Stimulated activated CD8-positive, alpha-beta memory T cell treated with anti-CD3 and anti-CD28 coated beads, Interleukin-4, amount 100 ng/mL, for 24 hours (primary cell): ENCODE measurements around the gene MYLK.

Experiments
- DNase-seq: peaks from one replicate; pipeline ENCODE4 v3.0.0-alpha.2; 2020; ENCODE audit warnings: low read depth

Gene MYLK

GRCh38 chr3:123642182-123642956, 241.8 kb downstream of the MYLK start:
- DNase-seq = peak; percentile 24

- DNase-seq = no peak
These were observed 242.6 kb downstream of the MYLK start for GRCh38 chr3:123641505-123641904.

GRCh38 chr3:123640740-123641462, 243.2 kb downstream of the MYLK start:
- DNase-seq = no peak

- DNase-seq = no peak
These were observed 243.8 kb downstream of the MYLK start for GRCh38 chr3:123640311-123640710.

GRCh38 chr3:123638936-123639689, 245.0 kb downstream of the MYLK start:
- DNase-seq = no peak

- DNase-seq = no peak
These were observed 246.3 kb downstream of the MYLK start for GRCh38 chr3:123637841-123638240.

- DNase-seq = no peak
These were observed 247.0 kb downstream of the MYLK start for GRCh38 chr3:123637131-123637530.

- DNase-seq = no peak
These were observed 247.7 kb downstream of the MYLK start for GRCh38 chr3:123636431-123636841.

GRCh38 chr3:123635717-123636116, 248.4 kb downstream of the MYLK start:
- DNase-seq = no peak

- no peak for DNase-seq
These were observed 248.9 kb downstream of the MYLK start for GRCh38 chr3:123635217-123635616.

- no peak for DNase-seq
These were observed 249.7 kb downstream of the MYLK start for GRCh38 chr3:123634149-123635051.

GRCh38 chr3:123633530-123633929, 250.6 kb downstream of the MYLK start:
- DNase-seq = no peak

- no peak for DNase-seq
These were observed 251.9 kb downstream of the MYLK start for GRCh38 chr3:123632161-123632655.

GRCh38 chr3:123629747-123630047, 254.4 kb downstream of the MYLK start:
- DNase-seq = no peak

- no peak for DNase-seq
These were observed 255.0 kb downstream of the MYLK start for GRCh38 chr3:123628996-123629746.

GRCh38 chr3:123627673-123628670, 256.2 kb downstream of the MYLK start:
- DNase-seq = no peak

- no peak for DNase-seq
These were observed 257.3 kb downstream of the MYLK start for GRCh38 chr3:123626881-123627280.

GRCh38 chr3:123624302-123624701, 259.8 kb downstream of the MYLK start:
- DNase-seq = no peak

GRCh38 chr3:123623346-123623880, 260.7 kb downstream of the MYLK start:
- DNase-seq = no peak
